GM12878 (cell line): ENCODE results near the gene ATP5ME. TPM values are rescaled to one million over a fixed set of nuclear protein-coding genes. Genes with fewer than 3 reads are reported as not detected.

Source experiments
- ATAC-seq: fragments of 200-7000 bp; cut with Tn5 transposase; 3 replicates; pipeline ENCODE4 v1.9.1; 2020; ENCODE audit warnings: mild to moderate bottlenecking, moderate library complexity
- BruUV-seq: library from RNA; stranded (reverse); fragments of 400-500 nt; replicated peaks from 2 replicates; lab custom pipeline; 2021; lab: Mats Ljungman, UMichigan
- CTCF ChIA-PET: fragments of 300-600 bp; sonication (Branson Sonifier 250); formaldehyde crosslinking; extraction: SDS; loops from one replicate; lab custom pipeline; 2021; ENCODE audit warnings: inconsistent platforms; lab: Yijun Ruan, JAX
- POLR2A ChIA-PET: fragments of 350-600 bp; formaldehyde crosslinking; extraction: SDS; loops from one replicate; lab custom pipeline; 2021; ENCODE audit warnings: inconsistent platforms; lab: Charles Lee
- RAD21 ChIA-PET: fragments of 300-600 bp; sonication (Branson Sonifier 250); formaldehyde crosslinking; loops from one replicate; lab custom pipeline; 2023; ENCODE audit warnings: antibody characterized with exemption; ENCODE audit not compliant: unreplicated experiment; lab: Charles Lee
- SMC1A ChIA-PET: fragments of 300-600 bp; sonication (Branson Sonifier 250); formaldehyde crosslinking; loops from one replicate; lab custom pipeline; 2023; ENCODE audit not compliant: unreplicated experiment, uncharacterized antibody; lab: Charles Lee
- DNase-seq: peaks from one replicate; pipeline ENCODE4 v3.0.0-alpha.2; 2011; ENCODE audit warnings: low read depth, low spot score
- FAIRE-seq: peaks from 3 replicates; lab custom pipeline; 2011; peaks lifted over from hg19 to GRCh38; lab: Jason Lieb, UNC
- H2AFZ ChIP-seq: 2 replicates; pipeline ENCODE4 v1.6.0; 2011; ENCODE audit warnings: low read depth, low read length, control low read depth; ENCODE audit not compliant: control insufficient read depth
- H3K27ac ChIP-seq: 2 replicates; pipeline ENCODE4 v1.5.1; 2011; ENCODE audit warnings: control low read depth; ENCODE audit not compliant: control insufficient read depth, insufficient read depth
- H3K27me3 ChIP-seq, 2 experiments: replicated peaks in 1 of 2; 2 replicates each; pipeline versions ENCODE4 v1.6.0 to v1.6.1; 2011; ENCODE audit warnings: low read length in 1 of 2; ENCODE audit not compliant: control insufficient read depth in 2 of 2, insufficient read depth in 2 of 2
- H3K36me3 ChIP-seq, 2 experiments: 2 replicates each; pipeline ENCODE4 v1.5.1; 2011; ENCODE audit warnings: low read length in 1 of 2; ENCODE audit not compliant: control insufficient read depth in 2 of 2, insufficient read depth in 2 of 2
- H3K4me1 ChIP-seq: 2 replicates; pipeline ENCODE4 v1.6.1; 2011; ENCODE audit warnings: mild to moderate bottlenecking, low read length, moderate library complexity, mixed read lengths; ENCODE audit not compliant: control insufficient read depth, insufficient read depth
- H3K4me2 ChIP-seq: 2 replicates; pipeline ENCODE4 v1.6.0; 2011; ENCODE audit warnings: control low read depth; ENCODE audit not compliant: control insufficient read depth, insufficient read depth
- H3K4me3 ChIP-seq: fragments of 200-600 bp; sonication (generic); 2 replicates; pipeline ENCODE4 v1.5.1; 2016
- H3K79me2 ChIP-seq: 2 replicates; pipeline ENCODE4 v1.6.0; 2011; ENCODE audit warnings: low read length; ENCODE audit not compliant: control insufficient read depth, insufficient read depth
- H3K9ac ChIP-seq: 2 replicates; pipeline ENCODE4 v1.8.0; 2011; ENCODE audit warnings: low read length, control low read depth, mixed read lengths; ENCODE audit not compliant: control insufficient read depth, insufficient read depth
- H3K9me3 ChIP-seq: replicated peaks from 3 replicates; pipeline ENCODE4 v1.5.1; 2011; ENCODE audit warnings: mild to moderate bottlenecking, low read length; ENCODE audit not compliant: control insufficient read depth, insufficient read depth
- H4K20me1 ChIP-seq: 2 replicates; pipeline ENCODE4 v1.6.0; 2011; ENCODE audit not compliant: control insufficient read depth, insufficient read depth
- CBFB ChIP-seq: IDR thresholded peaks from 2 replicates; pipeline ENCODE4 v1.6.1; 2016; ENCODE audit warnings: antibody characterized with exemption, low read depth
- CHD2 ChIP-seq: IDR thresholded peaks from 2 replicates; pipeline ENCODE4 v1.6.1; 2011; ENCODE audit warnings: low read depth, low read length, improper control_type of control experiment, borderline replicate concordance
- HDAC2 ChIP-seq: fragments of 200-600 bp; sonication (generic); IDR thresholded peaks from 2 replicates; pipeline ENCODE4 v1.6.1; 2017
- IKZF1 ChIP-seq: fragments of 450-650 bp; conservative IDR thresholded peaks from 2 replicates; pipeline ENCODE4 v1.6.1; 2017; ENCODE audit warnings: antibody characterized with exemption, mild to moderate bottlenecking
- MTA3 ChIP-seq: IDR thresholded peaks from 2 replicates; pipeline ENCODE4 v1.6.1; 2012; ENCODE audit warnings: low read length, inconsistent platforms, borderline replicate concordance
- NFXL1 ChIP-seq: fragments of 450-650 bp; IDR thresholded peaks from 2 replicates; pipeline ENCODE4 v1.6.1; 2017; ENCODE audit warnings: antibody characterized with exemption, mild to moderate bottlenecking, borderline replicate concordance
- TARDBP ChIP-seq: IDR thresholded peaks from 2 replicates; pipeline ENCODE4 v1.6.1; 2016; ENCODE audit warnings: borderline replicate concordance
- TBL1XR1 ChIP-seq: IDR thresholded peaks from 2 replicates; pipeline ENCODE4 v1.6.1; 2012; ENCODE audit warnings: low read depth, low read length, improper control_type of control experiment
- ZNF384 ChIP-seq: IDR thresholded peaks from 2 replicates; pipeline ENCODE4 v1.6.1; 2012; ENCODE audit warnings: low read depth, mild to moderate bottlenecking, low read length, improper control_type of control experiment, borderline replicate concordance
- WGBS: methylation state at CpG from one replicate; pipeline ENCODE4 v1.1.6; 2016; ENCODE audit warnings: low lambda C conversion rate; ENCODE audit not compliant: insufficient replicate concordance, insufficient coverage; ENCODE audit errors: missing lambda C conversion rate; 5-methylcytosine and 5-hydroxymethylcytosine counted together
- in situ Hi-C: fragments of 300-500 bp; cut with MboI; formaldehyde crosslinking; loops from 9 replicates; pipeline ENCODE4 v1.14.3; 2018; ENCODE audit warnings: mixed read lengths
- intact Hi-C: fragments of 100-400 bp; cut with micrococcal nuclease; formaldehyde crosslinking; loops from one replicate; pipeline ENCODE4 v1.14.2; 2022; ENCODE audit not compliant: unreplicated experiment
- polyA plus RNA-seq, 11 experiments: library from polyadenylated mRNA; depleted of rRNA in 4 of 11; unstranded in 6 of 11; stranded (reverse) in 5 of 11; fragments of >200 nt; fragmentation: Nextera tagmentation in 4 of 11; fragmentation: Illumina TruSeq in 1 of 11; extraction: Ambion mirVana in 4 of 11; extraction: Trizol in 1 of 11; gene quantifications; 1 replicate in 1 of 11; 2 replicates in 10 of 11; pipeline versions ENCODE4 v1.2.1 to v1.2.3, GENCODE V29; 2011 to 2016; ENCODE audit warnings: inconsistent platforms in 2 of 11, missing spikeins in 2 of 11, low read depth in 1 of 11
- total RNA-seq, 4 experiments: library from RNA; depleted of rRNA in 3 of 4; stranded (reverse); fragments of >200 nt in 3 of 4; fragmentation: Illumina TruSeq in 1 of 4; extraction: Trizol in 1 of 4; gene quantifications; 2 replicates each; pipeline versions ENCODE4 v1.2.1 to v1.2.3, GENCODE V29; 2013 to 2021
- TF ChIP-seq, protein P1 (sequence below): IDR thresholded peaks from 2 replicates; pipeline ENCODE4 v1.6.1; 2011; ENCODE audit warnings: low read depth, mild to moderate bottlenecking, low read length, moderate library complexity, borderline replicate concordance; ENCODE audit errors: extremely low read depth

Gene ATP5ME
- total and polyA plus RNA-seq, 10 of the 15 experiments (the other 5 are each of a cell fraction or from before 2014, with no cell fraction given), result 279 to 2,374 (median 509) TPM

DNA sequence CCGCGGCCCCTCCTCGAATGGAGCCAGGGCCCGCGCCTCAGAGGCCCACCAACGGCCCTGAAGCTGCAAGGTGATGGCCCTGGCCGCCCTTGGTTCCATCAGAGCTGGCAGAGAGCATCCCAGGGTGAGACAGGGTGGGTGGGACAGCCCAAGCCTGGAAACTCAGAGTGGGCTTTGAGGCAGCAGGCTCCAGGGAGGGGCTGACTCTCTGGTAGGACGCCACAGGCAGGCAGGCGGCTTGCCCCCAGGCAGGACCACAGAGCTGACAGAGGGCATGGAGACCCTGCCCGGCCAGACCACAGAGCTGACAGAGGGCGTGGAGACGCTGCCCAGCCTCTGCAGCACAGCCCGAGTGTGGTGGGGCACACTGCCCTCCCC lies 5.0 kb upstream of the ATP5ME start:
- intact Hi-C loops, result loop anchor here (10.0 kb wide), 3 partner anchors 204 to 434 kb away; partner anchors contain the start of genes GAK and TMEM175
- SMC1A ChIA-PET, result no interaction called here
- TF ChIP-seq TBL1XR1, result no peak
- TF ChIP-seq HDAC2, result no peak
- no peak for TF ChIP-seq MTA3
- TF ChIP-seq ZNF384, result no peak
- TF ChIP-seq IKZF1, result no peak
- TF ChIP-seq, protein P1, sequence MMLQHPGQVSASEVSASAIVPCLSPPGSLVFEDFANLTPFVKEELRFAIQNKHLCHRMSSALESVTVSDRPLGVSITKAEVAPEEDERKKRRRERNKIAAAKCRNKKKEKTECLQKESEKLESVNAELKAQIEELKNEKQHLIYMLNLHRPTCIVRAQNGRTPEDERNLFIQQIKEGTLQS, result no peak
- TF ChIP-seq TARDBP, result no peak
- TF ChIP-seq NFXL1, result no peak
- no peak for TF ChIP-seq CHD2
- no peak for TF ChIP-seq CBFB
- TF ChIP-seq, all 136 proteins: peak for 0
- POLR2A ChIA-PET, result no interaction called here
- no peak overlapping the region for H3K4me2 ChIP-seq
- no peak overlapping the region for H3K9ac ChIP-seq
- no peaks in the 10 kb centered on the region for H3K27me3 ChIP-seq
- peaks cover 15% of the 10 kb centered on the region for H3K79me2 ChIP-seq
- H3K9me3 ChIP-seq, result no peaks in the 10 kb centered on the region
- no peak for DNase-seq
- FAIRE-seq, result no peak
- CTCF ChIA-PET, result interaction anchor here (0.8 to 2.1 kb wide), 3 partner anchors 21 to 76 kb away, joined by 3 to 5 read pairs (median 3); no protein-coding TSS in a partner anchor
- in situ Hi-C loops, result no loop called here
- 84% methylated on average over 13 of the region's 13 CpGs for WGBS
- H3K36me3 ChIP-seq, result no peaks in the 10 kb centered on the region
- no peak overlapping the region for H3K4me3 ChIP-seq
- no peak for ATAC-seq
- RAD21 ChIA-PET, result no interaction called here
- H3K4me1 ChIP-seq, result peaks cover 38% of the 10 kb centered on the region
- H3K27ac ChIP-seq, result no peak overlapping the region
- no TSS peak for BruUV-seq
- H4K20me1 ChIP-seq, result no peaks in the 10 kb centered on the region
- no peak overlapping the region for H2AFZ ChIP-seq
